ENCODE data around the gene TIMP4.

TIMP4 gene

DNA sequence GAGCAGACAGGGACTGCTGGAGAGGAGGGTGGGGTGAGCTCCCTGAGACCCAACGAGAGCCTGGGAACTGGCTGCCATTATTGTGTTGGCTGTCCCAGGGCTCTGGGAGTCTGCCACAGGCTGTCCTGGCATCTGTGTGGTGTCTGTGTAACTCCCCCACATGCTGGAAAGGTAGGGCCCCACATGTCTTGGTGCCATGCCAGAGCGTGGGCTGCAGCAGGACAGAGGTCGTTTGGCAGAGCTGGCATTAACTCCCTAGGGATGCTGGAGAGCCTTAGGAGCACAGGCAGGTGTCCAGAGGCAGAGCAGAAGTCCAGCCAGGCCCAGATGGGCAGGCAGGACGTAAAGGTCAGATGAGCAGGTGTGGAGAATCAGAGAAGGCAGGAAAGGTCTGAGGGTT is 9.7 kb downstream of the TIMP4 start:
- Histone ChIP-seq H3K27ac (ENCODE audit: insufficient read depth, low read depth, low read length, poor library complexity, severe bottlenecking) (no peak overlapping the region), H3K36me3 (ENCODE audit: control insufficient read depth, insufficient read depth, low read length) (no peaks in the 10 kb centered on the region), H3K4me1 (ENCODE audit: control insufficient read depth, insufficient read depth, low read length) (no peaks in the 10 kb centered on the region), H3K9me3 (ENCODE audit: control insufficient read depth, low read length) (no peaks in the 10 kb centered on the region), H3K27me3 (ENCODE audit: control insufficient read depth, insufficient read depth, low read length, poor library complexity, severe bottlenecking) (no peaks in the 10 kb centered on the region), H3K4me3 (ENCODE audit: insufficient read depth, low read depth, low read length) (no peak overlapping the region)
- 87 to 89% methylated on average over 4 of the region's 4 CpGs for WGBS, 2 experiments

DNA sequence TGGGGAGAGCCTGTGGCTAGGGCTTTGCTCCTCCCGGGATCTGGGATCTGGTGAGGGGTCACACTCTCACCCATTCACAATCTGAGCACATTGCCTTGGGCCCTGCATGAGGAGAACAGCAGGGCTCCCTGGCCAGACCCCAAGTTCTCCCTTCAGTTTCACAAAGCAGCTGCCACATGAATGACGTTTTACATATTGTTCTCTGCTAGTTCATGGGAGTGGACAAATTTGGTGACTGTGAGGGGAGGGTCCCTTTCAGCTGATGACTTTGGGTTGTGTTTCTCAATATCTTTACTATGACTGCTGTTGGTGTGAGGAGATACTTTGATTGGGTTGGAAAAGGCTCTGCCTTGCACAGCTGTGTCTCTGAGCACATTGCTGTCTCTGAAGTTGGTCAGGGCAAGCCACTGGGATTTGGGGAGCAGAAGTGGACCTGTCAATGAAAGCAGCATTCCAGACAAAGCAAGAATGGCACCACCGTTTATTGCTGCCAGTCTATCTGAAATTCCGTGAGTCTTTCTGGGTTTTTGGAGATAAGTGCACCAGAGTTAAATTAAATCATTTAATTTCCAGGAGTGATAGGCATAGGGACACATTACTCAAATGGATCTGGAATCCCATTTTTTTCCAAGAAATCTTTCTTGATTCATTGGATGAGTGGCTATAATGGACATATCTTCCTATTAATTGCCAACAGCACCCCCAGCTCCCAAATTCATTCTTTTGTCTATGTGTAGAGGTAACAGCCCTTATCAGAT is 10.3 kb downstream of the TIMP4 start:
- Histone ChIP-seq H3K9me3 (ENCODE audit: control insufficient read depth, low read length) (no peaks in the 10 kb centered on the region), H3K4me3 (ENCODE audit: insufficient read depth, low read depth, low read length) (no peak overlapping the region), H3K4me1 (ENCODE audit: control insufficient read depth, insufficient read depth, low read length) (no peaks in the 10 kb centered on the region), H3K27ac (ENCODE audit: insufficient read depth, low read depth, low read length, poor library complexity, severe bottlenecking) (no peak overlapping the region), H3K36me3 (ENCODE audit: control insufficient read depth, insufficient read depth, low read length) (no peaks in the 10 kb centered on the region), H3K27me3 (ENCODE audit: control insufficient read depth, insufficient read depth, low read length, poor library complexity, severe bottlenecking) (no peaks in the 10 kb centered on the region)
- WGBS, 2 experiments = 87 to 93% methylated on average over 4 of the region's 4 CpGs

DNA sequence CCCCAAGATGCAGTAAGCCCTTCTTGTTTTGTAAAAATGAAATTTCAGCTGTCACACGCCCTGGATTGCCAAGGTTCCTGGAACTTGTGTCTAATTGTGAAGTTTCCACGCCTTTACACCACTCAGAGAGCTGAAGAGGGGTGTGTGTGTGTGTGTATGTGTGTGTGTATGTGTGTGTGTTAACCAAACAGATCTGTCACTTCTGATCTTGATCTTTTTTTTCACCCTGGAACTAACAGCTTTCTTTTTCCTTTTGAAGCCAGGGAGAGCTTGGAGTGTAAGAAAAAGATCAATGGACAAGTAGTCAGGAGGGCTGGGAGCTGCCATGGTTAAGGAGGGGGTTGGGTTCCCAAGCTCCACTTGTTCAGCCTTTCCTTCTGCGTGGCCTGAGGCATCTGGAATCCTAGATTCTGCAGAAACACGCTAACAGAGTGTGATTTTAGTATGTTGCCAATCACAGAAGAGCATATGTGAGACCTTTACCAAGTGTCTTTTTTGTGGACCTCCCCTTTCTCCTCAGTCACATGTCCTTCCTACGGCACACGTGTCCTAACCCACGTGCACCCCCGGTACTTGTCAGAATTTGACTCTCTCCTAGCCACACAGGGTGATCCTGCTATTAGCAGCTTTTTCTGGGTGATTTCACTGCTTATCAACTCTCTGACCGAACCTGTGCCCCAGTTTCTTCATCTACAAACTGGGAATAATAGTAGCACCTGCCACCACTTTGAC is 11.5 kb downstream of the TIMP4 start:
- no peaks in the 10 kb centered on the region for H3K4me1 ChIP-seq (ENCODE audit: control insufficient read depth, insufficient read depth, low read length)
- WGBS, 2 experiments = 85 to 94% methylated on average over 9 of the region's 9 CpGs
- H3K9me3 ChIP-seq (ENCODE audit: control insufficient read depth, low read length) = no peaks in the 10 kb centered on the region
- H3K27me3 ChIP-seq (ENCODE audit: control insufficient read depth, insufficient read depth, low read length, poor library complexity, severe bottlenecking) = no peaks in the 10 kb centered on the region
- H3K27ac ChIP-seq (ENCODE audit: insufficient read depth, low read depth, low read length, poor library complexity, severe bottlenecking) = no peak overlapping the region
- no peaks in the 10 kb centered on the region for H3K36me3 ChIP-seq (ENCODE audit: control insufficient read depth, insufficient read depth, low read length)
- H3K4me3 ChIP-seq (ENCODE audit: insufficient read depth, low read depth, low read length) = no peak overlapping the region

DNA sequence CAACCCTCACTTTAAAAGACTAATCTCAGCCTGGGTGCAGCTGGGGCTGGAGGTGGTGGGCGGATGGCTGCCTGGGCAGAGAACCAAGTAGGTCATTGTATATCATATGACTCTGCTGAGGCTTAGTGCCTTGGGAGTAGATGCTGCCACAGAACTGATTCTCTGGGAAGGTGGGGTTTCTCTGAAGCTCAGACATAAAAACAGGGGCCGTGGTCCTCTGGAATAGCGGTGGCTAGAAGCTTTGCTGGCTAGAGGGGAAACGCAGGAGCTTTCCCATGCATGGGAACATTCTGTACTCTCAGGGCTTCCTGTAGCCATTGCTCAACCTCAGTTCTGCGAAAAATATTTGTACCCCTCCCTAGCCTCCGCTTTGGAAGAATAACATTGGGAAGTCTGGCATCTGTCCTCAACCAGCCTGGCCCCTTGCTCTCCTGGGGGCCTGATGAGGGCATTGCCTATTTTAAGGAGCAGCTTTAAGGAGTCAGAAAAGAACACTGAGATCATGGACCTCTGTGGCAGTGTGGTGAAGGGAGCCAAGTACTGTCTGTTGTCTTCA is 14.7 kb downstream of the TIMP4 start:
- Histone ChIP-seq H3K9me3 (ENCODE audit: control insufficient read depth, low read length) (no peaks in the 10 kb centered on the region), H3K27ac (ENCODE audit: insufficient read depth, low read depth, low read length, poor library complexity, severe bottlenecking) (no peak overlapping the region), H3K4me3 (ENCODE audit: insufficient read depth, low read depth, low read length) (no peak overlapping the region), H3K4me1 (ENCODE audit: control insufficient read depth, insufficient read depth, low read length) (no peaks in the 10 kb centered on the region), H3K36me3 (ENCODE audit: control insufficient read depth, insufficient read depth, low read length) (no peaks in the 10 kb centered on the region), H3K27me3 (ENCODE audit: control insufficient read depth, insufficient read depth, low read length, poor library complexity, severe bottlenecking) (no peaks in the 10 kb centered on the region)
- WGBS, 2 experiments = 95 to 96% methylated on average over 6 of the region's 6 CpGs

DNA sequence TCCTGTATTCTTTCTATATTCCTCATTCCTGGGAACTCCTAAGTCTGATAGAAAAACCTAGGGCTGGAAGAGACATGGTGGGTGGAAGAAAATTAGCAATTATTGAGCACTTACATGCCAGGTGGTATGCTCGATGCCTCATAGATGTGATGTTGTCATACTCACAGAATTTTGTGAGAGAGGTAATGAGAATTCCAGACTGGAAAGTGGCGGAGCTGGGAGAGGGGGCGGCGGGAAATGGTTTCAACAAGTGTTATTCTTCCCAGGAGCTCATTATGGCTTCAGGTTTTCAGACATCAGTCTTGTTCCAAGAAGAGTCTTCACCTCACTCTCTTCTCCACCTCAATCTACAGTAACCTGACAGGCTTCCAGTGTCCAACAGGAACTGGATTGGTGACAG is 16.2 kb downstream of the TIMP4 start:
- Histone ChIP-seq H3K36me3 (ENCODE audit: control insufficient read depth, insufficient read depth, low read length) (no peaks in the 10 kb centered on the region), H3K27me3 (ENCODE audit: control insufficient read depth, insufficient read depth, low read length, poor library complexity, severe bottlenecking) (no peaks in the 10 kb centered on the region), H3K4me3 (ENCODE audit: insufficient read depth, low read depth, low read length) (no peak overlapping the region), H3K4me1 (ENCODE audit: control insufficient read depth, insufficient read depth, low read length) (no peaks in the 10 kb centered on the region), H3K9me3 (ENCODE audit: control insufficient read depth, low read length) (no peaks in the 10 kb centered on the region), H3K27ac (ENCODE audit: insufficient read depth, low read depth, low read length, poor library complexity, severe bottlenecking) (no peak overlapping the region)
- WGBS, 2 experiments = 96 to 98% methylated on average over 4 of the region's 4 CpGs

DNA sequence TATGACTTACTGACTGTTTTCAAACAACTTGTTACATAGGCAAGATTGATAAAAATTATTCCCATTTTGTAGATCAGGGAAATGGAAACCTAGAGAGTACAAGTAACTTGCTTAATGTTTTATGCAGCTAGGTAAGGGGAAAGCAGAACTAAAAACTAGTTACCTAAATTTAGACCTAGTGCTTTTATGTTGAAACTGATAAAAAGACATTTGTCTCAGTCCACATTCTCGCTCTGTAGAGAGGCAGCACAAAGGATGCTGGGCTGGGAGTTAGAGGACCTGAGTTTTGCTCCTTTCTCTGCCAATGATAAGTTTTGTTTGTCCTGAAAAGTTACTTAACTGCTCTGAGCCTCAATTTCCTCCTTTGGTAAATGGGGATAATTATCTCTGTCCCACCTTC is 17.4 kb downstream of the TIMP4 start:
- no peaks in the 10 kb centered on the region for H3K4me1 ChIP-seq (ENCODE audit: control insufficient read depth, insufficient read depth, low read length)
- no peak overlapping the region for H3K4me3 ChIP-seq (ENCODE audit: insufficient read depth, low read depth, low read length)
- no peaks in the 10 kb centered on the region for H3K27me3 ChIP-seq (ENCODE audit: control insufficient read depth, insufficient read depth, low read length, poor library complexity, severe bottlenecking)
- H3K36me3 ChIP-seq (ENCODE audit: control insufficient read depth, insufficient read depth, low read length) = no peaks in the 10 kb centered on the region
- WGBS, 2 experiments = 94 to 96% methylated on average over 1 of the region's 1 CpG
- H3K9me3 ChIP-seq (ENCODE audit: control insufficient read depth, low read length) = no peaks in the 10 kb centered on the region
- H3K27ac ChIP-seq (ENCODE audit: insufficient read depth, low read depth, low read length, poor library complexity, severe bottlenecking) = no peak overlapping the region

DNA sequence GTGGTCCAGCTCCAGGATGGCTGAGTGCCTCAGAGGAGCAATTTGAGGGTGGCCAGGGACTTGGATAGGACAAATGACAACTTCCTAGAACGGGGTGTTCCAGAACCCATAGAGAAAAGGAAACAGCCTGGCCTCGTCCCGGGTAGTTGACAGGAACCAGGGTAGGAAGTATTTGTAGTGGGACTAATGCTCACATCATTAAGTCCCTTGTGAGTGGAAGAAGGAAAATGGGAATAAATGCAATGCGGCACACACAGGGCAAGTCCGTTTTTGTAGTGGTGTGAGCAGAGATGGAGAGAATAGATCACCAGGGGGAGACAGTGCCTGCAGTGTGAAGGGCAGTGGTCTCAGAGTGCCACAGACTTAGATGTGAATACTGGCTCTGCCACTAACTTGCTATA is 19.6 kb downstream of the TIMP4 start:
- WGBS, 2 experiments = 63 to 72% methylated on average over 5 of the region's 5 CpGs
- no peak overlapping the region for H3K4me3 ChIP-seq (ENCODE audit: insufficient read depth, low read depth, low read length)
- H3K27ac ChIP-seq (ENCODE audit: insufficient read depth, low read depth, low read length, poor library complexity, severe bottlenecking) = no peak overlapping the region
- H3K9me3 ChIP-seq (ENCODE audit: control insufficient read depth, low read length) = no peaks in the 10 kb centered on the region
- no peaks in the 10 kb centered on the region for H3K4me1 ChIP-seq (ENCODE audit: control insufficient read depth, insufficient read depth, low read length)
- no peaks in the 10 kb centered on the region for H3K27me3 ChIP-seq (ENCODE audit: control insufficient read depth, insufficient read depth, low read length, poor library complexity, severe bottlenecking)
- no peaks in the 10 kb centered on the region for H3K36me3 ChIP-seq (ENCODE audit: control insufficient read depth, insufficient read depth, low read length)

DNA sequence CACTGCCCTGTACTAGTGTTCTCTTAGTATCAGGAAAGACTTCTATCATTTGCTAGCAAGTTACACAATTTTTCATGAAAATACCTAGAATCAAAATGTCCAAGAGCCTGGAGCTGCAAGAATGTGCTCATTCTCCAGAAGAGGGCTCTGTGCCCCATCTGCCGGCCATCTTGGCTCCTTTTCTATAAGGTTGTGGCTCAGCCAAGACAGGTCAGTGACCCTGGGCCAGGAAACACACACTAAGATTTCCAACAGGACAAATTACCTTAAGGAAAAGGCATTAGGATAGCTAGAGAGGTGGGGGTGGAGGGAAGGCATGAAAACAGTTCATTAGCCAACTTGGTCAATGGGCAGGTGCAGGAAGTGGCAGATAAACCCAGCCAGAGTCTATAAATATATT is 20.7 kb downstream of the TIMP4 start:
- H3K36me3 ChIP-seq (ENCODE audit: control insufficient read depth, insufficient read depth, low read length) = no peaks in the 10 kb centered on the region
- H3K27ac ChIP-seq (ENCODE audit: insufficient read depth, low read depth, low read length, poor library complexity, severe bottlenecking) = no peak overlapping the region
- no peaks in the 10 kb centered on the region for H3K27me3 ChIP-seq (ENCODE audit: control insufficient read depth, insufficient read depth, low read length, poor library complexity, severe bottlenecking)
- 53 to 74% methylated on average over 1 of the region's 1 CpG for WGBS, 2 experiments
- H3K4me3 ChIP-seq (ENCODE audit: insufficient read depth, low read depth, low read length) = no peak overlapping the region
- no peaks in the 10 kb centered on the region for H3K4me1 ChIP-seq (ENCODE audit: control insufficient read depth, insufficient read depth, low read length)
- no peaks in the 10 kb centered on the region for H3K9me3 ChIP-seq (ENCODE audit: control insufficient read depth, low read length)

DNA sequence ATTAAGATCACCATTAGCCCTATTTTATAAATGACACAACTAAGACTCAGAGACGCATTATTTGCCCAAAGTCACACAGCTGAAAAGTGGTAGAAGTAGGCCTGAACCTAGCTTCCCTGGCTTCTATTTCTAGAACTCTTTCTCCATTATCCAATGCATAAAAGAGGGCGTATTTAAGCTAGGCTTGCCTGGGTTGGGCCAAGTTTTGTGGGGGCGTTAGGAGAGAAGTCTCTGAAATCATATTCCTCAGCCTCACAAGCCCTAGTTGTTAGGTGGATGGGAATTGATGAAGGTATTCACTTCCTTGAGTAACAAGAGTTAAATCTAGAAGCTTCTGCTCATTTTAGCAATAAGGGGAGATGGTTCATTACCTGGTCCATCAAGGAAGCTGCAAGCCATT is 22.3 kb downstream of the TIMP4 start:
- Histone ChIP-seq H3K4me1 (ENCODE audit: control insufficient read depth, insufficient read depth, low read length) (no peaks in the 10 kb centered on the region), H3K9me3 (ENCODE audit: control insufficient read depth, low read length) (no peaks in the 10 kb centered on the region), H3K27ac (ENCODE audit: insufficient read depth, low read depth, low read length, poor library complexity, severe bottlenecking) (no peak overlapping the region), H3K4me3 (ENCODE audit: insufficient read depth, low read depth, low read length) (no peak overlapping the region), H3K36me3 (ENCODE audit: control insufficient read depth, insufficient read depth, low read length) (no peaks in the 10 kb centered on the region), H3K27me3 (ENCODE audit: control insufficient read depth, insufficient read depth, low read length, poor library complexity, severe bottlenecking) (no peaks in the 10 kb centered on the region)
- WGBS, 2 experiments = 90 to 91% methylated on average over 2 to 3 of the region's 3 CpGs

DNA sequence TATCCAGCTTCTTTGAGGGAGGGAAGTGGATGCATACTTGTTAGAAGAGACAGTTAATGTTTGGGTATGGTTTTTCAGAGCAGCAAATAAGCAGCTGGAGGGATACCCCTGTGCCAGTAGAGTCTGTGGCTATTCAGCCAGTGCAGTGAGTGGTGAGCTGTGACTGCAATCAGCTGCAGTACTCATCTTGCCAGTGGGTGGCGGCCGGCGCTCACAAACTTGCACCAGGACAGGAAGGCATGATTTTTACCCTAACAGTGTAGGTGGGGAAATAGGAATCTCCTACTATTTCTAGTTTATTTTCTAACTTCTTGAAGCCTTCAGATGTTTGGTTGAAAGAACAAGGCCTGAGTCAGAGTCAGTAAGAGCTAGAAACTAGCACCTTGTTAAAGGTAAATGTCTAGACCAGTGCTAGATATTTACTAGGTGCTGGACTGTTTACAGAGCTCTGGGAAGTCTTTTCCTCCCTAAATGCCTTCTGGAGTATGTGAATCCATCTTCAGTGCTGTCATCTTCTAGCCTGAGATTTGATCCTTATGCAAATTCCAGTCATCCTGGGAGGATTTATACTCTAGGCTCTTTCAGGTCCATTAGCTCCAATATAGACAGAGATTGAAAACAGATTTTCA is 23.6 kb downstream of the TIMP4 start:
- Histone ChIP-seq H3K9me3 (ENCODE audit: control insufficient read depth, low read length) (no peaks in the 10 kb centered on the region), H3K4me3 (ENCODE audit: insufficient read depth, low read depth, low read length) (no peak overlapping the region), H3K36me3 (ENCODE audit: control insufficient read depth, insufficient read depth, low read length) (no peaks in the 10 kb centered on the region), H3K27me3 (ENCODE audit: control insufficient read depth, insufficient read depth, low read length, poor library complexity, severe bottlenecking) (no peaks in the 10 kb centered on the region), H3K4me1 (ENCODE audit: control insufficient read depth, insufficient read depth, low read length) (no peaks in the 10 kb centered on the region), H3K27ac (ENCODE audit: insufficient read depth, low read depth, low read length, poor library complexity, severe bottlenecking) (no peak overlapping the region)
- 0 to 6% methylated on average over 3 of the region's 3 CpGs for WGBS, 2 experiments
